ENCODE data around the gene GLG1.
"Not testable (repeated sequence)": the region's sequence is repeated elsewhere in the genome, so short reads cannot be mapped to it uniquely, and the experiment has no call there.

Gene GLG1

DNA sequence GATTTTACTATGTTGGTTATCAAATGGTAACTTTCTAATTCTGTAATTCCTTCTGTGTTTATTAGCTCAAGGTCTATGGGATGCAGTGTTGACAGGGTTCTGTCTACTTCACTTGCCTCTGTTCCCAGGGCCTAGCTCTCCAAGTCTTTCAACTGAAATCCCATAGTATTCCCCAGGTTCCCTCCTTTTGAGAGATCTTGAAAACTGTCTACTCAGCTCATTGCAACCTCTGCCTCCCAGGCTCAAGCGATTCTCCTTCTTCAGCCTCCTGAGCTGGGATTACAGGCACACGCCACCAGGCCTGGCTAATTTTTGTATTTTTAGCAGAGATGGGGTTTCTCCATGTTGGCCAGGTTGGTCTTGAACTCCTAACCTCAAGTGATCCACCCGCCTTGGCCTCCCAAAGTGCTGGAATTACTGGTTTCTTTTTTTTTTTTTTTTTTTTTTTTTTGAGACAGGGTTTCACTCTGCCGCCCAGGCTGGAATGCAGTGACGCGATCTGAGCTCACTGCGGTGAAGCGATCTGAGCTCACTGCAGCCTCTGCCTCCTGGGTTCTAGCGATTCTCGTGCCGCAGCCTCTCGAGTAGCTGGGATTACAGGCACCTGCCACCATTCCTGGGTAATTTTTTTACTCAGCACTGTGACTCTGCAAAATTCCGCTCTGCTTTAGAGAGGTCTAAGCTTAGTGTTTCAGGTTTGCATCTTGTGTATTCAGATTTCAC, 163.1 kb downstream of the GLG1 start:
- DNase-seq (ENCODE audit: low read depth): not testable (repeated sequence)

DNA sequence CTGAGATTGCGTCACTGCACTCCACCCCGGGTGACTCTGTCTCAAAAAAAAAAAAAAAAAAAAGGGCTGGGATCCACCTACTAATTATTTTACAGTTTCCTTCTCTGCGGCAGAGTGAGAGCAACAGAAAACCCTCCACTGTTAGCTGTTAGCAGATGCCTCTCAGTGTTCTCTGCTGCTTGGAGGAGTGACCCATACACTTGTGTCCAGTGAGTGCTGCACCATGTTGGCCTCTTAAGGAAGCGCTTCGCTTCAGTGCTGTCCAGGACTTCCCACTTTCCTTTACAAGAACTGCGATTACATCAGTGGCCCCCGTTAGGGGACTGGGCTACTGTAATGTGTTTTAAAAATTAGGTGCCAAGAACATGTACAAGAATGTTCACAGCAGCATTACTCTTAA, 167.2 kb downstream of the GLG1 start:
- no peak for DNase-seq (ENCODE audit: low read depth)

GRCh38 chr16:74438492-74438979, 168.4 kb downstream of the GLG1 start:
- DNase-seq (ENCODE audit: low read depth): no peak

DNA sequence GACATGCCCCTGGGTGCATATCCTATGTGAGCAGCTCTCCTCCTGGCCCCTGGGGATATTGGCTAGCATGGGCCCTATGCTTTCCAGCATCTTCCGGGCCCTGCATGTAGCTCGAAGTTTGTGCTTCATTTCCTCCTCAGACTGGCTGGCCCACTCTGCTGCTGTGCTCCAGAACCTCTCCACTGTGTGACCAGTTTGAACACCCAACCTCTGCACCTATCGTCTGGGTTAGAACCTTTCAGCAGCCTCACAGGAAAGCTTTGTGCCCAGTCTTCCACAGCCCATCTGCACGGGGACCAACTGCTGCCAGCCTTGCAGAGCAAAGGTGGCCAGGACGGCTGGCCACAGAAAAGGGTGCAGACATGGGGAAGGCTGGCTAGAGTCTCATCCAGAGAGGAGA, 175.4 kb downstream of the GLG1 start:
- no peak for DNase-seq (ENCODE audit: low read depth)

DNA sequence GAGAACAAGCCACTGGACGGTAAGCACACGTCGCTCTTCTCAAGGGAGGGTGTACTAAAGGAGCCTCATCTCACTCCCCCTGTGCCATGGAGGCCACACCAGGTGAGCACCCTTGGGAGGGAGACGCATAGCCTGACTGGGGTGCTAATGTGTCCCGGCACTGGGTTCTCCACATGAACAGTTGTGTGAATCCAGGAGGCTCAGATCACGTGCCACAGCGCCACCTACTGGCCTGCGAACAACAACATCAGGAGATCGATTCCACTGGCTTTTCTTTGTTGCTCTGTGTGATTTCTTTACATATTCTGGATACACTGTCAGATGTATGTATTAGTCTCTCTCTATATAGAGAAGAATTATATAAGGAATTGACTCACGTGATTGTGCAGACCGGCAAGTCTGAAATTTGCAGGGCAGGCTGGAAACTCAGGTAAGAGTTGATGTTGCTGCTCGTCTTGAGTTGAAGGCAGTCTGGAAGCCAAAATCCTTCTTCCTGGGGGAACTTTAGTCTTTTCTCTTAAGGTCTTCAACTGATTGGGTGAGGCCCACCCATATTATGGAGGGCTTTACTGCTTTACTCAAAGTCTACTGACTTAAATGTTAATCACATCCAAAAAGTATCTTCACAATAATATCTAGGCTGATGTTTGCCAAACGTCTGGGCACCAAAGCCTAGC, 176.7 kb downstream of the GLG1 start:
- DNase-seq (ENCODE audit: low read depth): peak; percentile 53

- DNase-seq (ENCODE audit: low read depth): not testable (repeated sequence)
These were observed 178.4 kb downstream of the GLG1 start for GRCh38 chr16:74428493-74428892.

- not testable (repeated sequence) for DNase-seq (ENCODE audit: low read depth)
These were observed 181.2 kb downstream of the GLG1 start for GRCh38 chr16:74425751-74426150.

- DNase-seq (ENCODE audit: low read depth): not testable (repeated sequence)
These were observed 183.2 kb downstream of the GLG1 start for GRCh38 chr16:74423721-74424120.

- DNase-seq (ENCODE audit: low read depth): not testable (repeated sequence)
These were observed 184.8 kb downstream of the GLG1 start for GRCh38 chr16:74422086-74422485.

DNA sequence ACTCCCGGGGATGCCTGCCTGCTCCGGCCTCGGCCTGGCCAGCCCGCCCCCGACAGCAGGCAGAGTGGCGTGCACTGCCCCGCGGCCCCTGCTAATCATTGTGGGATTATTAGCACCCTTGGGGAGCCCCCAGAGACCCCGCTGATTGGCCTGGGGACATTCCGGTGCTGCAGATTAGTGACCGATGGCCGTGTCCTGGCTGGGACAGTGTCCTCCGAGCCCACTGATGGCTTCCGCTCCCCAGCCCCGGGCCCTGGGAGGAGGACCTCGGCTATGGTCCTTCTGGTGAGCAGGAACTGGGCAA, 185.5 kb downstream of the GLG1 start:
- DNase-seq (ENCODE audit: low read depth): not testable (repeated sequence)

GRCh38 chr16:74420612-74421481, 186.1 kb downstream of the GLG1 start, which contains the start of gene CLEC18B:
Gene CLEC18B (minus strand): TSS chr16:74421478. CDS start chr16:74421270, 208 bp downstream.
- DNase-seq (ENCODE audit: low read depth): peak; percentile 17

DNA sequence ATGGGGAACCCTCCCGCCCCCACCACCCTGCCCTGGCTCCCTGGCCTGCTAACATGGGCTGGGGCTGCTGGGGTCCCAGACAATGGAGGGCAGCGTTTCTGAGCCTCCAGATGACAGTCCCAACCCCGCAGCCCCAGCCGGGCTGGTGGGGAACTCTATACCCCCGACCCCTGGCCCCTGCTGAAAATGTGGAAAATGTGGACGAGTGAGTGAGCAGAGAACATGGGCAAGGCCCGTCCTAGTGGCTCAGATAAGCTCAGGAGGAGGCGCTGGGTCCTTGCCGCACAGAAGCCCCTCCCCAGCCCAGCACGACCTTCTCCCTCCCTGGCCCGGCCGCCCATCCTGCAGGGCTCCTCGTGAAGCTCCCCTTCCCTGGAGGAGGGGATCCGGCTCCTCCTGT, 187.1 kb downstream of the GLG1 start:
- DNase-seq (ENCODE audit: low read depth): not testable (repeated sequence)

GRCh38 chr16:74417897-74418296, 189.0 kb downstream of the GLG1 start:
- DNase-seq (ENCODE audit: low read depth): not testable (repeated sequence)

DNA sequence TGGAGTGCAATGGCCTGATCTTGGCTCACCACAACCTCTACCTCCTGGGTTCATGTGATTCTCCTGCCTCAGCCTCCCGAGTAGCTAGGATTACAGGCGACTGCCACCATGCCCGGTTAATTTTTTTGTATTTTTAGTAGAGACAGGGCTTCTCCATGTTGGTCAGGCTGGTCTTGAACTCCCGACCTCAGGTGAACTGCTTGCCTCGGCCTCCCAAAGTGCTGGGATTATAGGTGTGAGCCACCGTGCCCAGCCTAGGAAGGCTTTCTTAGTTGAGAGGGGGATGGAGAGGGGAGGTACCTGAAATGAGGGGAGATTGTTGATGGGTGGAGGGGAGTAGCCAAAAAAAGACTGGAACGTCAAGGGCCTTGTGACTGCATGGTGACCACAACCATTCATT, 193.0 kb downstream of the GLG1 start:
- not testable (repeated sequence) for DNase-seq (ENCODE audit: low read depth)

- DNase-seq (ENCODE audit: low read depth): not testable (repeated sequence)
These were observed 193.4 kb downstream of the GLG1 start for GRCh38 chr16:74413485-74413884.

DNA sequence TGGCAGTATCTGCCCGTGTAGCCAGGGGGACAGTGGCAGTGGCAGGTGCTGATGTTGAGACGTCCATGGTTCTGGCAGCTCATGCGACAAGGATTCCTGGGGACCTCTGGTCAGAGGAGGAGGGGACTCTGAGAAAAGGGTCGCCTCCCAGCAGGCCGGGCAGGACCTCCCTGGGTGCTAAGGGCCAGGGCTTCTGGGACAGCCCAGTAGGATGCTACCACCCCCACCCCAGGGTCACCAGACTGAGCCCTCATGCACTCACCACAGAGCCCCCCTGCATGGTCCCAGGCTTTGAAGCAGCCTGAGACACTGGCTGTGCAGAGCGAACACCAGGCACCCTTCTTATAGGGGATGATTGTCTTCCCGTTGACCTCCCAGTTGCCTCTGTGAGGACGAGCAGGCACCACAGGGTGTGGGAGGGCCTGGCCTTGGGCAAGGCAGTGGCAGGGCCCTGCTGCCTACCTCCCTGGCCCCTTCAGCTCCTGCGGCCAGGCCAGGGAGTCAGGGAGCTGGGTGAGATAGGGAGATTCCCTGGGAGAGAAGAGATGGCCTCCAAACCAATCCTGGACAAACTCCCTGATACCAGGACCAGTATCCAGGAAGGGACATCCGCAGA, 194.0 kb downstream of the GLG1 start:
- DNase-seq (ENCODE audit: low read depth): not testable (repeated sequence)

- DNase-seq (ENCODE audit: low read depth): not testable (repeated sequence)
These were observed 194.7 kb downstream of the GLG1 start for GRCh38 chr16:74412138-74412774.

DNA sequence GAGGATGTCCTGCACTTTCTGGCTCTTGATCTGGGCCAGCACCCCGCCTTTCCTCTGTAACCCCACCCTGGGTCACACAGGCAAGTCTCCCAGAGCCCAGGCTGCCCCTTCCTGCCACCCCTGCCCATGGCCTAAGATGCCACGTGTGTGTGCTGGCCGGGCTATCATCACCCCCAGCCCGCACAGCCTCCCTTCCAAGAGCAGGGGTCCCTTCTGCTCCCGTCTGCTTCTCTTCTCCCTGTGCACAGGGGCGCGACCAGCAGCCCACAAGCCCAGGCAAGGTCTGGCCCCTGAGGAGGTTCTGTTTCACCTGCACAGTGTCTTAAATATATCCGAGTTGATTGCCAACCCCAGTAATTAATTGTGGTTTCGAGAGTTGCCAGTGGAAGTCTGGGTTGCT, 195.9 kb downstream of the GLG1 start:
- DNase-seq (ENCODE audit: low read depth): not testable (repeated sequence)

DNA sequence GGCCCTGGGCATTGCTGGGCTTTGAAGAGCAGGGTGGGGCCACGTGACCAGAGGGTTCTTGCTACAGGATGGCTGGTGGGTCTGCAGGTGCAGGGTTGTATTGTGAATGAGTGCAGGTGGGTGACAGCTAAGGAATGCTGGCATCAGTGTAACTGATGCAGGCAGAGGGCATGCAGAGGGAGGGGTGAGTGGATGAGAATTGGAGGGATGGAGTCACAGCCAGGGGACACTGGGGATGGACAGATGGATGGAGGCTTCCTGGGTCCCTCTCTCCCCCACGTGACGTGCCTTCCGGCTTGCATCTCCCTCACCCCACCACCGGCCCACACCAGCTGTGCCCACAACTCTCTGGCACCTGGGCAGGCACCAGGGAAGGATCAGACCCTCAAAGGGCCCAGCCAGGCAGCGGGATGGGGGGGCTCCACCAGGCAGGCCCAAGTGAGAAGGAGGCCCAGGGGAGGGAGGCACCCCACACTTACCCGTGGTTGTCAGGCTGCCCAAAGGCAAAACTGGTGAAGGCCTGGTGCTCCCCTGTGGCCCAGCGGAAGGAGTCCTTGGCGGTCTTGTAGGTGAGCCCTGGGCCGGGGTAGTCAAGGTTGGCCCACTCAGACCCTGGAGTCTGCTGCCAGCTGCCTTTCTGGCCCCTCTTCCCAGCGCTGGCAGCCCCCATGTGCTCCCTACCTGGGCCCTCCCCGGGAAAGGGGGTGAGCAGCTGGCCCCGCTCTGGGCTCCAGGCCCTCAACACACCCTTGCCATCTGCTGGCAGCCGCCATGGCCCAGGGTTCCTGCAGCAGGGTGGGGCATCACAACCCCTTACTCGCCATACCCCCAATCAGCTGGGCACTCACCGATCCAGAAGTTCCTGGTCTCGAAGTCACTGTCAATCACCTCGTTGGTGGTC, 196.6 kb downstream of the GLG1 start:
- DNase-seq (ENCODE audit: low read depth): not testable (repeated sequence)

Measured in ELR (cell line).